Prostate gland (tissue), 2 donors: ENCODE data around the gene TMEM141.

ENCODE experiments used
- CTCF ChIP-seq, 4 experiments: fragments of 200-600 bp in 2 of 4; fragments of 450-650 bp in 2 of 4; sonication (generic) in 2 of 4; IDR thresholded peaks; 1 replicate in 3 of 4; 2 replicates in 1 of 4; pipeline ENCODE4 v1.5.1; 2016 to 2019; ENCODE audit warnings: antibody characterized with exemption in 4 of 4, mild to moderate bottlenecking in 2 of 4, moderate library complexity in 2 of 4
- POLR2A ChIP-seq: fragments of 450-650 bp; IDR thresholded peaks from one replicate; pipeline ENCODE4 v1.6.1; 2016; ENCODE audit warnings: antibody characterized with exemption, mild to moderate bottlenecking
- POLR2AphosphoS5 ChIP-seq: sonication (generic); formaldehyde crosslinking; IDR thresholded peaks from one replicate; pipeline ENCODE4 v1.6.1; 2017; ENCODE audit warnings: antibody characterized with exemption

- TF ChIP-seq POLR2A = no peak
- no peak for TF ChIP-seq CTCF (IDR thresholded peaks at IDR 0.05)
- TF ChIP-seq POLR2AphosphoS5 = no peak
Measured at GRCh38 chr9:136831002-136831719, 40.0 kb downstream of the TMEM141 start.
